ENCODE results near the gene PEG3.
"Not testable (repeated sequence)": the region's sequence is repeated elsewhere in the genome, so short reads cannot be mapped to it uniquely, and the experiment has no call there.

The PEG3 gene

DNA sequence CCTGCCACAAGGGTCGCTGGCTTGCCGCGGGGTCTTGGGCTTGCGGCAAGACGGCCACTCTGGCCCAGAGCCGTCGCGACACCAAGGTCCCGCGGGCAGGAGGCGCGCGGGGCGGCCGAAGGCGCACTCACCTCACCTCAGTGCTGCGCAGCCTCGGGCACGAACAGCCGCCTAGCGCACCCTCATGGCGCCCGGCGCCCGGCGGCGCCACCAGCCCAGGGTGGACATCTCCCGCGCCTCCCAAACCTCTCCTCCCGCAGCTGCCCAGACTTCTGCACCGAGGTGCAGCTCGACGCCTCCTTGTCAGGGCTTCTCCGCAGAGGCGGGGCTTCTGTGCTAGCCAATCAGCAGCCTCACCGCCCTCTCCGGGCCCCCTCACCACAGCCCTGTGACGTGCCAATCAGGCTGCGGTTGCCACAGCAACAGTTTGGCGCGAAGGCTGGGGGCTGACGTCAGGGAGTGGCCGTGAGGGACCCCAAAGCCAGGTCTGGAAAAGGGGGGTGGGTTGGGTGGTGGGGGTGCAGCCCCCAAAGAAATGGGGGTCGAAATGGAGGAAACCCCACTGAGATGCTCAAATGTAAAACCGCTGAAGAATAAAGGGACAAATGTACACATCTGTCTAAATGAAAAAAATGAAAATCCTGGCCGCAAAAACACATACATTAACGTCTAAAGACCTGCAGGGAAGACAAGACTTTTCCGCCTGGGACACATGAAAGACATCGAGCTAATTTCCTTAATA is at the start of gene PEG3, which contains the start of gene ZIM2:
Gene PEG3, minus strand, starts transcription at position 276 of the 742 bp plus-strand sequence. CDS start 16,071 bp downstream, outside the sequence.
Gene ZIM2, minus strand, starts transcription at position 276 of the 742 bp plus-strand sequence. CDS start 16,449 bp downstream, outside the sequence.
- no peak for DNase-seq

DNA sequence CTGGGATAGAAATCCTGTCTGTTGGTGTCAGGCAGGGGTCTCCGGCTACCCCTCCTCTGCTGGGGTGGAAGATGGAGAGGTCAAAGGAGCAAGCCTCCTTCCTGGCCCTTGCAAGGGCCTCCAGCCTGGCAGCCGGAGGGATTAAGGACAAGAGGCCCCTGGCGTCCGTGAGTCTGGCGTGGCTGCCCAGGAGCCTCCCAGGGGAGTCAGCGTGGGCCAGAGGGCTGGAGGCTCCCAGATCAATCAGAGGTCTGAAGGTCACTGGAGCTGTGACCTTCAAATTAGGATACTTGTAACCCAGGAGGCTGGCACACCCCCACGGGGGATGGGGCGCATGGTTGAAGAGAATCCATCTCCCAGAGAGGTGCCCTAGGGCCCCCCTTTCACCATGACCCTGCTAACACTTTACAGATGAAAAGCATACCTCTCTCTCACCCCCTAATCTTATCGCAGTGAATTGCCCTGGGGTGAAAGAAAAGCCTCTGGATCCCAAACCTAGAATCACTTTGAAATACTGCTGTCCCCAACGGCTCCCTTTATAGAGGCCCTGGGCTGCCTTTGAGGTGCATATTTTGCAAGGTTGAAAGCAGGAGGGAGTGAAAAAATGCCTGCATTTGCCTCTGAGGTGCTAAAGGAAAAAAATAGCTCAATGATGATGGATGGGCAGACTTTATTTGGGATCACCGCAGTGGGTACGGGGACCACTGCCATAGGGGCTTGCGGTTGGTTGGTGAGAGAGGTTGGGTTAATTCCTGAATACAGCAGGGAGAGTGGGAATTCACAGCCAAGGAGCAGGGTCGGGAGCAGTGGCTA is 44.9 kb upstream of the PEG3 start:
- DNase-seq: no peak

DNA sequence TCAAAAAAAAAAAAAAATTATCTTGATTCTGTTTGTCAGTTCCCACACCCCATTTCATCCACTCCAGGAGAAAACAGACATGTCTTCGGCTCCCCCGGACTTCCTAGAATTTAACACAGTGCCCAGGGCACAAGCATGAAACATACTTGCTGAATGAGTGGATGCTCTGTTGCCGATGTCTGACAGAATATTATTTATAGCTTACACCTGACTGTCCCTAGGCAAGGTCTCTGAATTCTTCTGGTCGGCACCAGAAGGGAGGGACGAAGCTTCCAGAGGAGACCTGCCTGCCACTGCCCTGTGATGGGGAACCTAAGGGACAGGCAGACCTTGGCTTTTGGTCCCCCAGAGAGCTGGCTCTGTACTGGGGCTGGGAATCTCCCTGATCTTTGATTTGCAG is 43.9 kb upstream of the PEG3 start:
- DNase-seq: no peak

- no peak for DNase-seq
Measured at GRCh38 chr19:56880592-56881190, 40.2 kb upstream of the PEG3 start.

DNA sequence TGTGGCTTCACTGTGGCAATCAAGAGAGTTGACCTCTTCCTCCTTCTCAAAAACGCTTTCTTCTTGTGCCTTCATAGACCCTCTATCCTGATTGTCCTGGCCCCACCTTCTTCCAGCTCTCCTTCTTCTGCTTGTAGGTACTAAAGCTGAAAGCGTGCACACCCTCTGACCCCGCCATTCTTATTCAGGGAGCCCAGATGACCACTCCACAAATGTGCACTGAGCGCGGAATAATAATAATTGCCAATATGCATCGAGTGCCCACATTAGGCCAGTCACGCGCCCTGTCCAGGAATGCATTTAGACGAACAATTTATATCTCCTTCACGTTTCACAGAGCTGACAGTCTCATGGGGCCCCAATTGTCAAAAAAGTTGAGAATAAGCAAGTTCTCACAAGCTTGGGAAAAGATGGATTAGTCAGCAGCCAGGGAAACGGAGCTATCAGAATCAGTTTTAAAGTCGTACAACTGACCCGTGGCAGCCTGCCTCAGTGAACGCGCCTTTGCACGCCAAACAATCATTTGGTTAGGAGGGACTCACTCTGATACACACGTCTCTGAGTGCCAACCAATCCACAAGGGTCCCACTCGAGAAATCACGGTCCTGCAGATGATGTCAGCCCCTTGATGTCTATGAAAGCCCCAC is 36.7 kb upstream of the PEG3 start:
- no peak for DNase-seq

- DNase-seq: no peak
Measured at GRCh38 chr19:56875717-56876116, 35.2 kb upstream of the PEG3 start.

- no peak for DNase-seq
Measured at GRCh38 chr19:56874530-56874929, 34.0 kb upstream of the PEG3 start.

GRCh38 chr19:56873493-56873892 is 33.0 kb upstream of the PEG3 start:
- DNase-seq: no peak

GRCh38 chr19:56869886-56870285 is 29.4 kb upstream of the PEG3 start:
- DNase-seq: no peak

DNA sequence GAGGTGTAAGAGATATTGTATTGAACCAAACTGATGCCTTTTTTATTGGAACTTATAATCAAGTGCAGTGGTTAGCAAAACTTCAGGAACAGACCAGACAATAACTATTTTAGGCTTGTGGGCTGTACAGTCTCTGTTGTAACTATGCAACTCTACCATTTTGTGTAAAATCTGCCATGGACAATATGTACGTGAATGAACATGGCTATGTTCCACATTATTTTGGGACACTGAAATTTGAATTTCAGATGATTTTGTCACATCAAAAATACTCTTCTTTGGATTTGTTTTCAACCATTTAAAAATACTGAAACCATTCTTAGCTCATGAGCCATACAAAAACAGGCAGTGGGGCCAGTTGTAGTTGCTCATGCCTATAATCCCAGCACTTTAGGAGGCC is 27.9 kb upstream of the PEG3 start:
- DNase-seq: no peak

- no peak for DNase-seq
Measured at GRCh38 chr19:56866538-56866937, 26.0 kb upstream of the PEG3 start.

GRCh38 chr19:56864443-56865125 is 24.1 kb upstream of the PEG3 start:
- no peak for DNase-seq

DNA sequence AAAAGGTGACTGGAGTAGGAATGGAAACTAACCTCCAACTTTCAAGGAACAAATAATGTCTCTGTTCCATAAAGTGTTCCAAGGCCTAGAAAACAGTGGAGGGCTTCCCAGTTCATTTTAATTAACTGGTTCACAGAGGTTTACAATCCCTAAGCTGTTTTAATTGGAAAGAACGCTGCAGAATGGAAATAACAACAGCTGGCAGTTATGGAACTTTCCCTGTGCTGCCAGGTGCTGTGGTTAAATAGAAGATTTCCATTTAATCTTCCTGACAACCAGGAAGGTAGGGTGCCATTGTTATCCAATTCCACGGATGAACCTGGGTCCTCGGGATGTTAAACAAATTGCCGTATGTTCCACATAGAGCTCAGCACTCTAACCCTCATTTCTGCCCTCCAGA is 22.2 kb upstream of the PEG3 start:
- DNase-seq: no peak

DNA sequence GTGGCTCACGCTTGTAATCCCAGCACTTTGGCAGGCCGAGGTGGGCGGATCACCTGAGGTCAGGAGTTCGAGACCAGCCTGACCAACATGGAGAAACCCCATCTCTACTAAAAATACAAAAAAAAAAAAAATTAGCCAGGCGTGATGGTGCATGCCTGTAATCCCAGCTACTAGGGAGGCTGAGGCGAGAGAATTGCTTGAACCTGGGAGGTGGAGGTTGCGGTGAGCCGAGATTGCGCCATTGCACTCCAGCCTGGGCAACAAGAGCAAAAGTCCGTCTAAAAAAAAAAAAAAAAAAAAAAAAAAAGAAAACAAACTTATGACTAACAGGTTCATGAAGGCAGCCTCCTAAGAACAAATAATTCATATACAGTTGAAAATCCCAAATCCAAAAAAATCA is 19.9 kb upstream of the PEG3 start:
- DNase-seq: not testable (repeated sequence)

GRCh38 chr19:56858026-56858425 is 17.5 kb upstream of the PEG3 start:
- DNase-seq: no peak

GRCh38 chr19:56856822-56857221 is 16.3 kb upstream of the PEG3 start:
- no peak for DNase-seq

DNA sequence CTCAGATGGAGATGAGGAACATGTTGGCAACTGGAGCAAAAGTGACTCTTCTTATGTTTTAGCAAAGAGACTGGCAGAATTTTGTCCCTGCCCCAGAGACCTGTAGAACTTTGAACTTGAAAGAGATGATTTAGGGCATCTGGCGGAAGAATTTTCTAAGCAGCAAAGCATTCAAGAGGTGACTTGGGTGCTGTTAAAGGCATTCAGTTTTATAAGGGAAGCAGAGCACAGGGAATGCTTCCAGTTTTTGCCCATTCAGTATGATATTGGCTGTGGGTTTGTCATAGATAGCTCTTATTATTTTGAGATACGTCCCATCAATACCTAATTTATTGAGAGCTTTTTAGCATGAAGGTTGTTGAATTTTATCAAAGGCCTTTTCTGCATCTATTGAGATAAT is 11.8 kb upstream of the PEG3 start:
- not testable (repeated sequence) for DNase-seq

GRCh38 chr19:56848166-56848565 is 7.6 kb upstream of the PEG3 start:
- DNase-seq: no peak

- DNase-seq: no peak
Measured at GRCh38 chr19:56842412-56842811, 1.9 kb upstream of the PEG3 start.

- no peak for DNase-seq
Measured at GRCh38 chr19:56841193-56841543, 642 bp upstream of the PEG3 start.

DNA sequence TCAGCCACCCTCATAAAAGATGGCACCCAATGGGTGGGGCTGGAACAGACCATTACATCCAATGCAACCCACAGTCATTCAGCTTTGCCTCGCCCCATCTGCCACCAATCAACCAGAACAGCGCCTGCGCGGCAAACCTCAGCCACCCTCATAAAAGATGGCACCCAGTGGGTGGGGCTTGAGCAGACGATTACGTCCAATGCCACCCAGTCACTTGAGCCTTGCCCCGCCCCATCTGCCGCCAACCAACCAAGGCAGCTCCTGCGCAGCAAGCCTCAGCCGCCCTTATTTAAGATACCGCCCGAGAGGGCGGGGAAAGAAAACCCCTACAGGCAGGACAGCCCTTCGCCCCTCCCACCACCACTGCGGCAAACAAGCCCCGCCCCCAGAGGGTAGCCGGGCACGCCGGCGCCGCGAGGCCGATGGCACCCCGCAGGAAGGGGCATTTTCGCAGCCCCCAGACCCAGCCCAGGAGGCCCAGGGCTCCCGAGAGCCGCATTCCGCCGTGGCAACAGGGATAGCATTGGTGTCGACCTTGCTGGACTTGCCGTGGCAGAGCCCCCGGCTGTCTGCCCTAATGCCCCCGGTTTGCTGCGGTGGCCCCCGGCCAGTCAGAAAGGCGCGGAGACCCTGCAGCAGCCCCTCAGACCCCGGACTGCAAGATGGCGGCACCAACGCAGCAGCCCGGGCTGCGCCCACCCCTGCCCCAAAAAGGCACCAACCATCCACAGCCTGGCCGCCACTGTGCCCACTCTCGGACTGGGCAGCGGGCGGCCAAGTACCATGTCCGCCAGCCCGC is 675 bp downstream of the PEG3 start:
- no peak for DNase-seq
